SU-DHL-6 (cell line): Measurements from ENCODE around the gene FAIM2.

ENCODE experiments used
- EZH2phosphoT487 ChIP-seq: fragments of 200-600 bp; sonication (generic), shearing (Covaris generic); conservative IDR thresholded peaks from 2 replicates; pipeline ENCODE4 v1.6.1; 2018; ENCODE audit warnings: mild to moderate bottlenecking, antibody characterized with exemption, low read length, moderate library complexity, mixed read lengths
- TF ChIP-seq, protein P1 (sequence below): fragments of 200-600 bp; sonication (generic); IDR thresholded peaks from one replicate; pipeline ENCODE4 v1.5.1; 2017; ENCODE audit warnings: antibody characterized with exemption, mild to moderate bottlenecking, low read length, moderate library complexity; ENCODE audit not compliant: insufficient read depth, poor library complexity, severe bottlenecking

DNA sequence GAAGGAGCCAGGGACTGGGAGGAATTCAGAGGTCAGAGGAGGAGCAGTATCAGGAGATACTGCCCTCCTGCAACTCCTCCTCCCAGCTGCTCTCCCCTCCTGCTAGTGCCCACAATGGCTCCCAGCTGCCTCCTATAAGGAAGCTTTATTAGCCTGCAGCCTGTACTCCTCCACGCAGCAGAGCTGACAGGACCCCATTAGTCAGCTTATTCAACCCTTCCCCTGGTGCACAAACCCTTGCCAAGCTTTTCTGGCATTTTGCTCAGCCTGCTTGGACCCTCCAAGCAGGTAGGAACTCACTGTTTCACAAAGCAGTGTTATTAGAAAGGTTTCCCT lies 39.9 kb upstream of the FAIM2 start:
- TF ChIP-seq, protein P1, sequence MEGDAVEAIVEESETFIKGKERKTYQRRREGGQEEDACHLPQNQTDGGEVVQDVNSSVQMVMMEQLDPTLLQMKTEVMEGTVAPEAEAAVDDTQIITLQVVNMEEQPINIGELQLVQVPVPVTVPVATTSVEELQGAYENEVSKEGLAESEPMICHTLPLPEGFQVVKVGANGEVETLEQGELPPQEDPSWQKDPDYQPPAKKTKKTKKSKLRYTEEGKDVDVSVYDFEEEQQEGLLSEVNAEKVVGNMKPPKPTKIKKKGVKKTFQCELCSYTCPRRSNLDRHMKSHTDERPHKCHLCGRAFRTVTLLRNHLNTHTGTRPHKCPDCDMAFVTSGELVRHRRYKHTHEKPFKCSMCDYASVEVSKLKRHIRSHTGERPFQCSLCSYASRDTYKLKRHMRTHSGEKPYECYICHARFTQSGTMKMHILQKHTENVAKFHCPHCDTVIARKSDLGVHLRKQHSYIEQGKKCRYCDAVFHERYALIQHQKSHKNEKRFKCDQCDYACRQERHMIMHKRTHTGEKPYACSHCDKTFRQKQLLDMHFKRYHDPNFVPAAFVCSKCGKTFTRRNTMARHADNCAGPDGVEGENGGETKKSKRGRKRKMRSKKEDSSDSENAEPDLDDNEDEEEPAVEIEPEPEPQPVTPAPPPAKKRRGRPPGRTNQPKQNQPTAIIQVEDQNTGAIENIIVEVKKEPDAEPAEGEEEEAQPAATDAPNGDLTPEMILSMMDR: no peak
- TF ChIP-seq EZH2phosphoT487: no peak
